GM20431 (cell line): ENCODE measurements around the gene FKRP.
"Not testable (repeated sequence)": the region's sequence is repeated elsewhere in the genome, so short reads cannot be mapped to it uniquely, and the experiment has no call there.

Experiments used
- in situ Hi-C: fragments of 300-500 bp; cut with MseI, MboI; formaldehyde crosslinking; loops from one replicate; pipeline ENCODE4 v1.15.0; 2020; ENCODE audit warnings: low sequenced_read_pairs; ENCODE audit not compliant: unreplicated experiment

FKRP gene

DNA sequence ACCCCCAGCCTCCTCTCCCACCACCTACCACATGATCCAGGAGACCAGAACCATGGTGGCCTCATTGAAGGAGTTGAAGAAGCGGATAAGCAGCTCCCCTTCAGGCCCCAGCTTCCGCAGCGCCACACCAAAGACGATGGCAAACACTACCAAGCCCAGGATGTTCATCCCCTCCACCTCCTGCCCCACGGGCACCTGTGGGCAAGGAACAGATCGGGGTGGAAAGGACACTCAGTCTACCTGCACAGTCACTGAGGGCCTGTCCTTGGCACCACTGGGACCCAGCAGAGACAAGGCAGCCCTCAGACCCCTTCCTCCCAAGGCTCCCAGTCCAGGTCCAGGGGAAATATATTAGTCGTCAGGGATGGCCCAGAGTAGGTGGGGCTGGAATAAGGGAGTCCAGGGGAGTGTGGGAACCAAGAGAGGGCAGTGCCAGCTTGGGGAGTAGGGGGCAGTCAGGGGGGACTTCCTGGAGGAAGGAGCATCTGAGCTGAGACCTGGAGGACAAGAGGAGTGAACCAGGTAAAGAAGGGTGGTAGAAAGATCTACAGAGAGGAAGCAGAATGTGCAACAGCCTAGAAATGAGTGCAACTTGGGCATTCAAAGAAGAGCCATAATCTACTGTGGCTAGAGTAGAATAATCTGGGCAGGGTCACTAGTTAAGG, 36.6 kb downstream of the FKRP start:
- in situ Hi-C loops = no loop called here

DNA sequence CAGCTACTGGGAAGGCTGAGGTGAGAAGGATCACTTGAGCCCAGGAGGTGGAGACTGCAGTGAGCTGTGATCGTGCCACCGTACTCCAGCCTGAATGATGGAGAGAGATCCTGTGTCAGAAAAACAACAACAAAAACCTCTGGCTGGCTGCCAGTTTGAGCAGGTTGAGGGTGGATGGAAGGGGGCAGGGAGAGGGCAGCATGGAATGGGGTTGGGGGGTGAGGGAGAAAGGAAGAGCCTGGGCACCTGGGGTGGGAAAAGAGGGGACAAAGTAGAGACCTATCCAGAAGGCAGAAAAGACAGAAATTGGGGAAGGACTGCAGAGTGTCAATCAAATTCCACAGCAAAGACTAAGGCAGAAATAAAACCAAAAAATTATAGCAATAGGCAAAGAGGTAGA, 37.8 kb downstream of the FKRP start:
- in situ Hi-C loops = no loop called here

DNA sequence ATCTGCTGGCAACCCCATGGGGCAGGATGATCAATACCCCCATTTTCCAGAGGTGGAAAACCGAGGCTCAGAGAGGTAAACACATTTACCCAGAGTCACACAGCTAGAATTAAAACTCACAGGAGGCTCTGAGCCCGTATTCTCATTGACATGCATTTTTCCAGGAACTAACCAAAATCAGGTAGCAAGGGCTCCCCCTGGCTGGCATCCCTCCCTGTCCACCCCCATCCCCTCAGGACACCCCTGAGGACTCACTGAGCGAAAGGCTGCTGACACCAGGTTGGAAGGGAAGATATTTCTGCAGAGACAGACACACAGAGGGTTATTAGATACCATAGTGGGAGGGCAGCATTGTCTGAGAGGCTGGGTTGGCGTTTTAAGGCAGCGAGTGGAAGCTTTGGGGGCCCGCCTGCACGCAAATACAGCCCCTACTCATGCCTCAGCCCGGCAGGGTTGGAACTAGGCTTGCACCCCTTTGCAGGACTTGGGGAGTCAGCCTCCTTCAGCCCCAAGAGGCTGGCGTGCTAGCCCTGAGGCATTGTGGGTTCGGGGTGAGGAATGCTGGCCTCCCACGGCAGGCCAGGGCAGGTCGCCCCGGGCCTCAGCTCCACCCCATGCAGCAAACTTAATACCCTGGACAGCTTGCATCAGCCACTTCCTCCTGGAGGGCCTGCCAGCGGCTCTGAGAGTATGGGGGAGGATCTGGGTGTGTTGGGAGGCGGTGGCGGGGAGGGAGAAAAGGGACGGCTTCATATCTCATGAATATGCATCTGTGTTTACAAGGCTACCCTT, 38.6 kb downstream of the FKRP start:
- in situ Hi-C loops = no loop called here

GRCh38 chr19:46785054-46785979, 39.5 kb downstream of the FKRP start:
- in situ Hi-C loops = no loop called here

- in situ Hi-C loops = no loop called here
These were observed 40.1 kb downstream of the FKRP start for GRCh38 chr19:46785980-46786235.

DNA sequence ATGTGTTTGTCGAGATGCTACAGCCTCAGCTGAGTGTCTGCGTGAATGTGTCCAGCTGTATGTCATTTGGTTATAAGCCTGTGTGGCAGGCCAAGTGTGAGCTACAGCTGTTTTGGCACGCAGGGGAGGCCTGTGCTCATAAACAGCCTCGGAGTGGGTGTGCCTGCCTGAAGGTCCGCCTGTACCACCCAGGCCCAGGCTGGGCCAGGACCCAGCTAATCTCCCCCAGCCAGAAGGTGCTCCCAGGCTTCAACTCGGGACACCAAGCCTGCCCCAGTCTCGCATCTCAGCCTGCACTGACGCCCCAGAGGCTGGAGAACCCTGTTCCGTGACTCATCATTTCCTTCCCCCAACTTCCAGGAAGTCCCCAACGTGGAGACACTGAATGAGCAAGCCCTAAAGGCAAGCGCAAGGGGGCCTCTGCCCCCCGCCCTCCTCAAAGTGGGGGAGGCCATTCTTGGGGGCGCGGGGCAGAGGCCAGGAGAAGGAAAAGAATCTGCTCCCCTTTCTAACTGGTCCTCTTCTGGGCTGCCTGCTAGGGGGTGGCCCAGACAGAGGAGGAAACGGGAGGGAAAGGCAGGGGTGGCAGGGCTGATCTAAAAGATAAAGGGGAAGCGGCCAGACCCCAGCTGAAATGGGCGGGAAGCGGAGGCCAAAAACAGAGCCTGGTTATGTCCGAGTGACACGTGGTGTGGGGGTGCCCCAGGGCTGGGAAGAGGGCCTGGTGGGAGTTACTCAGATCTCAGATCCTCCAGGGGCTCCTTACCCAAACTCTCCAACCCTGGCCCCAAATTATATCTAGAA, 40.6 kb downstream of the FKRP start:
- in situ Hi-C loops = no loop called here

GRCh38 chr19:46787040-46787330, 41.1 kb downstream of the FKRP start:
- in situ Hi-C loops = no loop called here

- in situ Hi-C loops = no loop called here
These were observed 41.7 kb downstream of the FKRP start for GRCh38 chr19:46787331-46788261.

- in situ Hi-C loops = no loop called here
These were observed 42.6 kb downstream of the FKRP start, which contains the start of gene SLC1A5 for GRCh38 chr19:46788262-46788967. TSS of gene SLC1A5 (minus strand) at chr19:46788594. CDS start at chr19:46787965, 629 bp downstream.

GRCh38 chr19:46788968-46789338, 43.1 kb downstream of the FKRP start:
- in situ Hi-C loops = no loop called here

GRCh38 chr19:46789371-46789770, 43.5 kb downstream of the FKRP start:
- in situ Hi-C loops = no loop called here

DNA sequence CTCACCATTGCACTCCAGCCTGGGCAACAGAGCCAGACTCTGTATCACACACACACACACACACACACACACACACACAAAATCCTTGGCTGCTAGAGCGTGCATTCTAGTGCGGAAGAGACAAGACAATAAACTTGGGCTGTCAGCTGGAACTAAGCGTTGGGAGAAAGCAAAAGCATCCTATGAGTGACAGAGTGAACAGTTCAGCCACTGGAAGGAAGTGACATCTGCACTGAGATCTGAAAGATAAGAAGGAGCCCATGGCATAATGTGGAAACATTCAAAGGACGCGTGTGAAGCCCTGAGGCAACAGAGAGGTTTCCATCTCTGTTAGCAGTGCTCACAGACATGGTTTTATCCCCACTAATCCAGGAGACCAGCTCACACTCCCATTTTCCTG, 46.1 kb downstream of the FKRP start:
- in situ Hi-C loops = no loop called here

DNA sequence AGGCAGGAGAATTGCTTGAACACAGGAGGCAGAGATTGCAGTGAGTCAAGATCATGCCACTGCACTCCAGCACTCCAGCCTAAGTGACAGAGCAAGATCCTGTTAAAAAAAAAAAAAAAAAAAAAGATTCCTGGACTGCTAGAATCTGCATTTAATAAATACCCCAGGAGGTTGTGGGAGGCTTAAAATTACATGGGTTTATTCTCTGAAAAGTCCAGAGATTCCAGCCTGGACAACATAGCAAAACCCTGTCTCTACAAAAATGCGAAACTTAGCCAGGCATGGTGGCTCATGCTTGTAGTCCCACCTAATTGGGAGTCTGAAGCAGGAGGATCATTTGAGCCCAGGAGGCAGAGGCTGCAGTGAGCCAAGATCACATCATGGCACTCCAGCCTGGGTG, 52.0 kb downstream of the FKRP start:
- in situ Hi-C loops = no loop called here

GRCh38 chr19:46798713-46799112, 52.9 kb downstream of the FKRP start:
- in situ Hi-C loops = no loop called here

- in situ Hi-C loops = no loop called here
These were observed 56.3 kb downstream of the FKRP start for GRCh38 chr19:46802152-46802551.

- in situ Hi-C loops = no loop called here
These were observed 57.7 kb downstream of the FKRP start for GRCh38 chr19:46803555-46803954.

GRCh38 chr19:46804432-46804831, 58.6 kb downstream of the FKRP start:
- in situ Hi-C loops = not testable (repeated sequence)

GRCh38 chr19:46806656-46807055, 60.8 kb downstream of the FKRP start:
- in situ Hi-C loops = no loop called here
